HUDEP-2 (cell line): ENCODE results near the gene SLC5A6.
"Not testable (repeated sequence)": the region's sequence is repeated elsewhere in the genome, so short reads cannot be mapped to it uniquely, and the experiment has no call there.

Experiments
- DNase-seq, 76 experiments: peaks; one replicate each; lab custom pipeline; 2025; ENCODE audit not compliant: unreplicated experiment in 76 of 76; lab: John Stamatoyannopoulos, UW

SLC5A6 gene

DNA sequence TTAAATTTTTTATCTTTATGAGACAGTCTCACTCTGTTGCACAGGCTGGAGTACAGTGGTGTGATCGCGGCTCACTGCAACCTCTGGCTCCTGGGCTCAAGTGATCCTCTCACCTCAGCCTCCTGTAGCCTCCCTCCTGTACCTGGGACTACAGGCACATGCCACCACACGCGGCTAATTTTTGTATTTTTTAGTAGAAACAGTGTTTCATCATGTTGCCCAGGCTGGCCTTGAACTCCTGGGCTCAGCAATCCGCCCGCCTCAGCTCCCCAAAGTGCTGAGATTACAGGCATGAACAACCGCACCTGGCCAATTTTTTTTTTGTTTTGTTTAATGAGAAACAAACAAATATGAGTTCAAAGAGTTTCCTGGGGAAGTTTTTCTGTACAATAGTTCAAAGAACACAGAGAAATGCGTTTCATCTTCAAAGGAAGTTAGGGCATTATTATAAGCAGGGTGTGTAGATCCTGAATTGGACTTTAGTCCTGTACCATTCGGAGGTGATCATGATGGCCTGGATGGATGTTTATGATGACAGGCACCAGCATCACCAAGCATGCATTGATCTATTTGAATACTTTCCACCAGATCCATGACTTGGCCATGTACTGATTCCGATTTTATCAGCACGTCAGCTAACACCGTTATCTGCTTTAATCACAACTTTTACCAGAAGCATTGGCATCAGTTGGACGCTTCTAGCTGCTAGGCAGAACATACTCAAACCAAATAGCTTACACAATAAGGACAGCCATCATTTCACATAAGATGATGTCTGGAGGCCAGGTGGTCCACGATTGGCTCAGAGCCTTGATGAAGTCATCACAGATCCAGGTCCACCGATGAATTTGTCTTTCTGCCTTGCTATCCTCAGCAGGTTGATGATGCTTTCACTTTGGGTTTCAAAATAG, 34.4 kb downstream of the SLC5A6 start:
- no peak for DNase-seq

DNA sequence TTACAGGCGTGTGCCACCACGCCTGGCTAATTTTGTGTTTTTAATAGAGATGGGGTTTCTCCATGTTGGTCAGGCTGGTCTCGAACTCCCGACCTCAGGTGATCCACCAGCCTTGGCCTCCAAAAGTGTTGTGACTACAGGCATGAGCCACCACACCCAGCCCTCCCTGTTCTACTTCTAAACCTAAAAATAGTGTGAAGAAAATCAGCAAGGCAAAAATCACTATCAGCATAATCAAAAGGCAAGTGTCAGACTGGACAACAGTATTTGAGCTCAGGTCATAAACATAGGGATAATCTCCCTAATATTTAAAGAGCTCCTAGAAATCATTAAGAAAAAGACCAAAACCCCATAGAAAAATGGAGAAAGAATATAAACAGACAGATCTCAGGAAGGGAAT, 36.3 kb downstream of the SLC5A6 start:
- DNase-seq = not testable (repeated sequence)

DNA sequence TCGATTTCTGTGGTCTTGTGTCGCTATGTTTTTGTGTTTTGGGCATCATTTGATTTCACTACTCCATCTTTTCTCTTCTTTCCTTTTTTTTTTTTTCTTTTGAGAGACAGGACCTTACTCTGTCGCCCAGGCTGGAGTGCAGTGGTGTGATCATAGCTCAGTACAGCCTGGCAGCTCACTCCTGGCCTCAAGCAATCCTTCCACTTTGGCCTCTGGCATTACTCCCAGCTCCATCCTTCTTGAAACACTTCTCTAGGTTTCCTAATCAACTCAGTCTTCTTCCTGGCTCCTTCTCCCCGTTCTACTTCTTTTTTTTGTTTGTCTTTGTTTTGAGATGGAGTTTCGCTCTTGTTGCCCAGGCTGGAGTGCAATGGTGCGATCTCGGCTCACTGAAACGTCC, 36.7 kb downstream of the SLC5A6 start:
- no peak for DNase-seq

DNA sequence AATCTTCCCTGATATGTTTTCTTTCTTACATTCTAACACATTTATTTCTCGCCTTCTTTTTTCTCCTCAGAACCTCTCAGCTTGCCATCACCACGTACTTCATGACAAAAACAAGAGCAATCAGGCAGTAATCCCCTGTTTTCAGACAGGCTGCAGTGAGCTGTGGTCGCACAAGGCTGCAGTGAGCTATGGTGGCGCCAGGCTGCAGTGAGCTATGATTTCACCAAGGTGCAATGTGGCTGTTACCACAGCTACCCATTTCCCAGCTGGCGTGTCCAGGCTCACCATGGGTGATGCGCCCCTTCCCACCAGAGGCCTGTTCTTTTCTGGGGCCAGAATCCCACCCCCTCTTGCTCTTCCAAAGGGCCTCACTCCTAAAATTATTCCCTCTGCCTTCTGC, 37.4 kb downstream of the SLC5A6 start:
- DNase-seq = no peak

GRCh38 chr2:27171351-27171848, 40.7 kb downstream of the SLC5A6 start:
- DNase-seq = no peak

- no peak for DNase-seq
These were observed 41.3 kb downstream of the SLC5A6 start for GRCh38 chr2:27170581-27171337.

DNA sequence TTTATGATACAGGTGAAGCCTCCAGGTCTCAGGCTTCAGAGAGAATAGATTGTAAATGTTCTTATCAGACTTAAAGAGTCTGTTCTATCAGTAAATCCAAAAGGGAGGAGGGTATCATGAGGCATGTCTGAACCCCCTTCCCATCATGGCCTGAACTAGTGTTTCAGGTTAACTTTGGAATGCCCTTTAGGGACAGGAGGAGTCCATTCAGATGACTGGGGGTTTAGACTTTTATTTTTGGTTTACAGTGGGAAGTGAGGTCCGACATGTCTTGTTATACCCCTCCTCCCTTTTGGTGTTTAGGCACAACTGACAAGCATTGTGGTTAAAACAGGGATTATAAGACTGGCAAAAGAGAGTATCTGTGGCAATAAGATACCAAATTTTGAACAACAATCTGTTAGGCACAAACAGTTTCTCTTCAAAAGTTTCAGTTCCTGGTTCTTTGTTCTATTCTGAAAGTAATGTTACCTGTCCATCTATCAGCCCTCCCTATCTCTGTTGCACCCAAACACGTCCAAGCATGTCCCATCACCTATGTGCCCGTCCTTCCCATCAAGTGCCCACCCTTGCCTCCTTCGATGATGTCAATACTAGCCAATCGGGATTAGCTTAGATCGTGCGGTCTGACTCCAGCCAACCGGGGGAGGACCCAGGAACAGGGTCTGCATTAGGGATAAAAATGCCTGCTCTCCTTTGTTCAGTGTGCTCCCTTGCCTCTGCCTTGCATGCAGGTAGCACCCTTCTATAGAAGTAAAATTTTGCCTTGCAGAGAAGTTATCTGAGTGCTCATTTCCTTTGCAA, 46.9 kb downstream of the SLC5A6 start:
- no peak for DNase-seq

- DNase-seq = no peak
These were observed 49.6 kb downstream of the SLC5A6 start for GRCh38 chr2:27162151-27163121.

- no peak for DNase-seq
These were observed 51.9 kb downstream of the SLC5A6 start for GRCh38 chr2:27160191-27160590.

DNA sequence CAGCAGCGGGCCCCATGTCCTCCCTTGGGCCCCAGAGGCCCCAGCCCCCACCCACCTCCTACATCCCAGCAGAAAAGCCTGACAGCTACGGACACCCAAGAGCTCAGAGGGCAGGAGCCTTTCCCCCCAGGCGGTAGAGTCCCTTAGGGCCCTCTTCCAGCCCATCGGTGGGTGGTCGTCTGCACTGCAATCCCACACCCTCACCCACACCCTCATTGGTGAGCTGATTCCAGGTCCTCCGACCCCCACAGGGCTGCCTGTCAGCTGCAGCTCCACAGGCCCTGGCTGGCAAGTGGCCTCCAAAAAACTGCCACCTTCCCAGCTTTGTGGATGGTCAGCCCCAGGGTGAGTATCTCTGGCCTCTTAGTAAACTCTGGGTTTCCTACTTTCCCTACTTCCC, 52.8 kb downstream of the SLC5A6 start:
- no peak for DNase-seq

- DNase-seq = no peak
These were observed 53.6 kb downstream of the SLC5A6 start for GRCh38 chr2:27158468-27158867.

DNA sequence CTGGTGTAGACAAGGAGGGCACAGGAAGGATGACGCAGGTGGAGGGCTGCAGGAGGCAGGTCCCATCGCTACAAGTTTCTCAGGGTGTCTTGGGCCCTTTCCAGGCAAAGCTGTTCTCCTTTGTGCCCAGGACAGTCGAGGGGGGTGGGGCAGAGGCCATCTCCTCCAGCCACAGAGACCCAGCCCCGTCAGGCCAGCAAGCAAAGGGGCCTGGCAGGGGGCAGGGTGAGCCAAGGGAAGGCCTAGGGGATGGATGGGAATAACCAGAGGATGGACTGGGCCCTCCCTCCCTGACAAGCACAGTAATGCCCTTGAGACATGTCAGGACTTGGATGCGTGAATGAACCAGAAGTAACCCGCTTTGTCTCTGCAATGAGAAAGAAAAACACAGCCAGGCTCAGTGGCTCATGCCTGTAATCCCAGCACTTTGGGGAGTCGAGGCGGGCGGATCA, 57.0 kb downstream of the SLC5A6 start:
- DNase-seq = no peak

- no peak for DNase-seq
These were observed 57.6 kb downstream of the SLC5A6 start for GRCh38 chr2:27154488-27154887.

DNA sequence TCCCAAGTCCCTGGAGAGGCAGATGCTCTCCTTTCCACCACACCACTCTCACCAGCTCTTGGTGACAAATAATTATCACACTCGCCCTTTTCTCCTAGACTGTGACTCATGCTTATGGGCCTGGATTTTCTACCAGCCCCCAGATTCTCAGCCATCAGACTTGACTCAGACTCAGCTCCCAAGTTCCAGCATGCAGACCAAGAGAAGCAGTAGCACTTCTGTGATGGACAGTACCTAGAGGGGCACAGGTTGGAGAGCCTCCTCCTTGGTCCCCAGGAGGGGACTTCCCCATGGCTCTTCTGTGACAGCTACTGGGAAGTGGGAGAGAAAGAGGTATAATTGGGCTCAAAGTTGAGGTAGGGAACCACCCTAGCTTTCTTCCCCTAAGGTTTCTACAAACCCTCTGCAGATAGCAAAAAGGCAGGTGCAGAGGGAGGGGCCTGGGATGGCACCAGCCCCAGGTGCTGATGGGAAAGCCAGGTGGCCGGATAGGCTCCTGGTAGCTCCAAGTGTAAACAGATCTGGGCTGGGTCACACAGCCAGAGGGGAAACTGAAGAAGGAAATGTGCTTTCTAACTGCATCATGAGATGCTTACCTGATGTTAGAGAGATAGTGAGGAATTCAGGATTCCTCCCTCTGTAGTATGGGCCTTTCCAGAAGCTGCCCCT, 59.1 kb downstream of the SLC5A6 start:
- no peak for DNase-seq

- no peak for DNase-seq
These were observed 59.8 kb downstream of the SLC5A6 start for GRCh38 chr2:27152102-27152795.

GRCh38 chr2:27150639-27151230, 61.3 kb downstream of the SLC5A6 start:
- DNase-seq = no peak
